ENCODE data around the gene RAB36. TPM values are rescaled to one million over a fixed set of nuclear protein-coding genes. Genes with fewer than 3 reads are reported as not detected.

Gene RAB36
- total and polyA plus RNA-seq, 9 of the 15 experiments (the other 6 are each of a cell fraction or from before 2014, with no cell fraction given), result 0.04 to 0.50 (median 0.08) TPM; not detected in 3

DNA sequence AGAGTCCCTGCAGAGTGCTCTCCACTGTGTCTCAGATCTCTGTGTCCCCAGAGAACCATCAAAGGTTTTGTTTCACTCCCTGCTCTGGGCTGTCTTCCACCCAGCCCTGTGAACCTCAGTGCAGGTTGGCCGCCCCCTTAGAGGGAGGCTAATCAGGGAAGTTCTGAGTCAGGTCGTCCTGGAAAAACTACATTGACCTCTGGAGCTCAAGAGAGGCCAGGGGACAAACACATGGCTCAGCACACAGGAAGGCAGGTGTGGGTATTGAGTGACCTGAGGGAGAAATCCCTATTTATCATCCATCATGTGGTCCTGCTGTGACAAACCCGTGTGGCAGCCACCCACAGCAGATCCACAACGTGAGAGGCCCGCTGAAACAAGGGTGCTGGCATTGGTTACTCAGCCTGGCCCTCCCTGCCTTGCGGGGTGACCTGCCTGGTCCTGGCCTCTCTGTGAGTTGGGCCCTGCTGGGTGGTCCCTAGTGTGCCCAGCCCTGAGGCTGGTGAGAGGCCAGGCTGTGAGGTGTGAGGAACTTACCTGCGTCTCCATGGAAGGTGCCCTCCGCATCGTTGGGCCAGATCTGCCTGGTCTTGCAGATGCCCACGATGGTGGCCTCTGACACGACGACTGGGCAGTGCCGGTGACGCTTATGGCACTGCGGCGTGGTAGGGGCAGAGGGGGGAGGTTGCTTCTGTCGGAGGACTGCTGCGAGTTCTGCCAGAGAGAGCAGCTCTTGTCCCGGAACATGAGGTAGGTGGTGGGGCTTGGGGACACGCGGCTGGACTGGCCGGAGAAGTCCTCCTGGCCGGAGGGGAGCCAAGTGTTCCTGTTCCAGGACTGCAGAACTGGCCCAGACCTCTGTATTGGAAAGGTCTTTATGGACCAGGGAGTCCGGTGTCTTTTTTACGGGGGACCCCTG, 34.4 kb downstream of the RAB36 start:
- H3K27me3 ChIP-seq (ENCODE audit: control insufficient read depth in 2 of 2, insufficient read depth in 2 of 2, low read length in 2 of 2), result no peaks in the 10 kb centered on the region
- H3K9me3 ChIP-seq (replicated peaks; ENCODE audit: control insufficient read depth, insufficient read depth, low read depth, low read length), result peaks cover 16% of the 10 kb centered on the region
- H4K20me1 ChIP-seq (replicated peaks; ENCODE audit: control insufficient read depth, insufficient read depth, low read length), result peaks cover 36% of the 10 kb centered on the region
- peaks cover 34% of the 10 kb centered on the region for H3K9me1 ChIP-seq (ENCODE audit: control insufficient read depth, insufficient read depth, low read length)
- 48% methylated on average over 25 of the region's 25 CpGs for WGBS (ENCODE audit: insufficient coverage, low coverage, missing lambda C conversion rate)
- ChIA-PET CTCF (ENCODE audit: low intra/inter-chr PET ratio) (interaction anchor here (1.2 to 11.5 kb wide), 14 partner anchors 11 to 221 kb away, joined by 3 to 800 read pairs (median 11); no protein-coding TSS in a partner anchor), POLR2A (interaction anchor here (0.6 to 86.5 kb wide), 16 partner anchors 7 to 410 kb away, joined by 3 to 3476 read pairs (median 10); partner anchors contain the start of genes BCR, RAB36 and RSPH14)
- ATAC-seq (peak; percentile 28), FAIRE-seq (no peak), DNase-seq (ENCODE audit: extremely low read depth in 1 of 4, low spot score in 3 of 4) (peak in 2 of 4 experiments; percentile 81 to 86)
- H3K9ac ChIP-seq (ENCODE audit: insufficient read depth in 1 of 2, low read depth in 2 of 2, low read length in 2 of 2), result peak overlapping the region; percentile 68 to 95
- peaks cover 33% of the 10 kb centered on the region for H3K36me3 ChIP-seq (ENCODE audit: control insufficient read depth, insufficient read depth, low read length)
- H2AFZ ChIP-seq (ENCODE audit: low read depth, low read length), result peak overlapping the region; percentile 95
- H3K4me3 ChIP-seq, result peak overlapping the region; percentile 46
- in situ Hi-C loops (cut with MboI), result loop anchor here (5.0 kb wide), 1 partner anchor 98 kb away; no protein-coding TSS in a partner anchor
- H3K4me2 ChIP-seq (ENCODE audit: insufficient read depth, low read length), result peak overlapping the region; percentile 80
- peak overlapping the region; percentile 61 for H3K27ac ChIP-seq (ENCODE audit: extremely low read depth, low read depth, low read length)
- peaks cover 72 to 77% of the 10 kb centered on the region in 2 experiments for H3K4me1 ChIP-seq (replicated peaks in 1 of 2; ENCODE audit: control insufficient read depth in 2 of 2, insufficient read depth in 2 of 2, low read length in 2 of 2)
- BruUV-seq (replicated peaks), result TSS peak; percentile 57
- intact Hi-C loops (cut with micrococcal nuclease), result loop anchor here (1.0 to 5.0 kb wide), 2 partner anchors 34 to 208 kb away; partner anchors contain the start of gene RAB36
- H3K79me2 ChIP-seq (ENCODE audit: control insufficient read depth, insufficient read depth, low read length), result peaks cover 39% of the 10 kb centered on the region
- no peak for TF ChIP-seq ZNF232 (CRISPR knock-in tag; IDR thresholded peaks at IDR 0.05)
- TF ChIP-seq, protein P1, sequence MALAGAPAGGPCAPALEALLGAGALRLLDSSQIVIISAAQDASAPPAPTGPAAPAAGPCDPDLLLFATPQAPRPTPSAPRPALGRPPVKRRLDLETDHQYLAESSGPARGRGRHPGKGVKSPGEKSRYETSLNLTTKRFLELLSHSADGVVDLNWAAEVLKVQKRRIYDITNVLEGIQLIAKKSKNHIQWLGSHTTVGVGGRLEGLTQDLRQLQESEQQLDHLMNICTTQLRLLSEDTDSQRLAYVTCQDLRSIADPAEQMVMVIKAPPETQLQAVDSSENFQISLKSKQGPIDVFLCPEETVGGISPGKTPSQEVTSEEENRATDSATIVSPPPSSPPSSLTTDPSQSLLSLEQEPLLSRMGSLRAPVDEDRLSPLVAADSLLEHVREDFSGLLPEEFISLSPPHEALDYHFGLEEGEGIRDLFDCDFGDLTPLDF (CRISPR knock-in tag; IDR thresholded peaks at IDR 0.05), result peak; percentile 92
- no peak for TF ChIP-seq MEIS2 (IDR thresholded peaks at IDR 0.05; ENCODE audit: partially characterized antibody)
- no peak for TF ChIP-seq ZNF436 (CRISPR knock-in tag; IDR thresholded peaks at IDR 0.05)
- no peak for TF ChIP-seq ETS2 (tag; IDR thresholded peaks at IDR 0.05; ENCODE audit: borderline replicate concordance, poor library complexity, severe bottlenecking)
- no peak for TF ChIP-seq PCBP1 (IDR thresholded peaks at IDR 0.05; ENCODE audit: low read depth, low read length, poor library complexity, severe bottlenecking)
- TF ChIP-seq, protein P2, sequence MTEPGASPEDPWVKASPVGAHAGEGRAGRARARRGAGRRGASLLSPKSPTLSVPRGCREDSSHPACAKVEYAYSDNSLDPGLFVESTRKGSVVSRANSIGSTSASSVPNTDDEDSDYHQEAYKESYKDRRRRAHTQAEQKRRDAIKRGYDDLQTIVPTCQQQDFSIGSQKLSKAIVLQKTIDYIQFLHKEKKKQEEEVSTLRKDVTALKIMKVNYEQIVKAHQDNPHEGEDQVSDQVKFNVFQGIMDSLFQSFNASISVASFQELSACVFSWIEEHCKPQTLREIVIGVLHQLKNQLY (CRISPR knock-in tag; conservative IDR thresholded peaks at IDR 0.05), result peak in 1 of 2 experiments; percentile 97; a peak in 1 of 4 replicates
- TF ChIP-seq, protein P3, sequence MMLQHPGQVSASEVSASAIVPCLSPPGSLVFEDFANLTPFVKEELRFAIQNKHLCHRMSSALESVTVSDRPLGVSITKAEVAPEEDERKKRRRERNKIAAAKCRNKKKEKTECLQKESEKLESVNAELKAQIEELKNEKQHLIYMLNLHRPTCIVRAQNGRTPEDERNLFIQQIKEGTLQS (IDR thresholded peaks at IDR 0.05), result no peak
- TF ChIP-seq, protein P3 (CRISPR knock-in tag; conservative IDR thresholded peaks at IDR 0.05), result peak; percentile 93
- TF ChIP-seq NFIC (IDR thresholded peaks at IDR 0.05), result no peak
- TF ChIP-seq HMGXB4 (CRISPR knock-in tag; IDR thresholded peaks at IDR 0.05), result peak; percentile 70

Data from K562 (cell line).